SK-N-SH treated with all-trans-retinoic acid at 6 μM for 48 hours (cell line): ENCODE measurements around the gene BIRC7.

Experiments
- ATAC-seq: fragments of 200-7000 bp; cut with Tn5 transposase; 3 replicates; pipeline ENCODE4 v1.9.1; 2020; ENCODE audit warnings: mild to moderate bottlenecking, moderate library complexity
- ARNTL ChIP-seq: fragments of 450-650 bp; formaldehyde crosslinking; IDR thresholded peaks from 2 replicates; pipeline ENCODE4 v1.5.0; 2020; ENCODE audit warnings: low read depth, mild to moderate bottlenecking, moderate library complexity, borderline replicate concordance
- BACH2 ChIP-seq: fragments of 250-450 bp; sonication (Bioruptor Pico); IDR thresholded peaks from 2 replicates; pipeline ENCODE4 v1.9.0; 2021; ENCODE audit warnings: mild to moderate bottlenecking, borderline replicate concordance
- CREB5 ChIP-seq: fragments of 250-450 bp; sonication (Bioruptor Pico); IDR thresholded peaks from 2 replicates; pipeline ENCODE4 v1.5.1; 2020; ENCODE audit warnings: low read depth, mild to moderate bottlenecking, moderate library complexity
- CSDC2 ChIP-seq: fragments of 250-450 bp; sonication (Bioruptor Pico); IDR thresholded peaks from 2 replicates; pipeline ENCODE4 v1.5.0; 2020; ENCODE audit warnings: mild to moderate bottlenecking, moderate library complexity
- CSRNP3 ChIP-seq: fragments of 250-450 bp; sonication (Bioruptor Pico); IDR thresholded peaks from 2 replicates; pipeline ENCODE4 v1.5.1; 2021; ENCODE audit warnings: mild to moderate bottlenecking, moderate library complexity
- ESRRG ChIP-seq: fragments of 250-450 bp; sonication (Bioruptor Pico); IDR thresholded peaks from 2 replicates; pipeline ENCODE4 v1.6.1; 2021; ENCODE audit warnings: mild to moderate bottlenecking
- ISL1 ChIP-seq: fragments of 250-450 bp; sonication (Bioruptor Pico); IDR thresholded peaks from 2 replicates; pipeline ENCODE4 v2.1.2; 2022; ENCODE audit warnings: mild to moderate bottlenecking, moderate library complexity
- POU6F1 ChIP-seq: fragments of 250-450 bp; sonication (Bioruptor Pico); IDR thresholded peaks from 2 replicates; pipeline ENCODE4 v1.8.0; 2021; ENCODE audit warnings: low read depth, mild to moderate bottlenecking, moderate library complexity, borderline replicate concordance
- PPARA ChIP-seq: fragments of 250-450 bp; sonication (Bioruptor Pico); IDR thresholded peaks from 2 replicates; pipeline ENCODE4 v1.5.0; 2020; ENCODE audit warnings: mild to moderate bottlenecking, borderline replicate concordance
- RARB ChIP-seq: fragments of 250-450 bp; sonication (Bioruptor Pico); IDR thresholded peaks from 2 replicates; pipeline ENCODE4 v1.8.0; 2021; ENCODE audit warnings: mild to moderate bottlenecking, moderate library complexity
- SNAI2 ChIP-seq: fragments of 250-450 bp; sonication (Bioruptor Pico); IDR thresholded peaks from 2 replicates; pipeline ENCODE4 v1.5.0; 2020; ENCODE audit warnings: mild to moderate bottlenecking, moderate library complexity
- TCF4 ChIP-seq: fragments of 250-450 bp; sonication (Bioruptor Pico); IDR thresholded peaks from 2 replicates; pipeline ENCODE4 v1.8.0; 2021; ENCODE audit warnings: mild to moderate bottlenecking, moderate library complexity, borderline replicate concordance
- TOX ChIP-seq: fragments of 250-450 bp; sonication (Bioruptor Pico); IDR thresholded peaks from 2 replicates; pipeline ENCODE4 v1.8.0; 2021; ENCODE audit warnings: mild to moderate bottlenecking, moderate library complexity, borderline replicate concordance
- ZC3H10 ChIP-seq: fragments of 250-450 bp; sonication (Bioruptor Pico); IDR thresholded peaks from 2 replicates; pipeline ENCODE4 v1.5.1; 2021; ENCODE audit warnings: mild to moderate bottlenecking, moderate library complexity
- ZFP3 ChIP-seq: fragments of 250-450 bp; sonication (Bioruptor Pico); IDR thresholded peaks from 2 replicates; pipeline ENCODE4 v1.5.0; 2020; ENCODE audit warnings: mild to moderate bottlenecking, moderate library complexity
- ZFP30 ChIP-seq: fragments of 450-650 bp; formaldehyde crosslinking; IDR thresholded peaks from 2 replicates; pipeline ENCODE4 v1.5.0; 2022; ENCODE audit warnings: mild to moderate bottlenecking, moderate library complexity
- ZNF565 ChIP-seq: fragments of 450-650 bp; formaldehyde crosslinking; conservative IDR thresholded peaks from 2 replicates; pipeline ENCODE4 v1.5.0; 2020; ENCODE audit warnings: low read depth, mild to moderate bottlenecking, moderate library complexity
- ZNF8 ChIP-seq: fragments of 450-650 bp; formaldehyde crosslinking; IDR thresholded peaks from 2 replicates; pipeline ENCODE4 v1.5.0; 2020; ENCODE audit warnings: mild to moderate bottlenecking, moderate library complexity
- TF ChIP-seq, protein P1 (sequence below): fragments of 250-450 bp; sonication (Bioruptor Pico); IDR thresholded peaks from 2 replicates; pipeline ENCODE4 v1.5.0; 2020; ENCODE audit warnings: mild to moderate bottlenecking, moderate library complexity
- TF ChIP-seq, protein P2 (sequence below): fragments of 250-450 bp; sonication (Bioruptor Pico); IDR thresholded peaks from 2 replicates; pipeline ENCODE4 v1.8.0; 2020; ENCODE audit warnings: mild to moderate bottlenecking, moderate library complexity, borderline replicate concordance

Gene BIRC7

DNA sequence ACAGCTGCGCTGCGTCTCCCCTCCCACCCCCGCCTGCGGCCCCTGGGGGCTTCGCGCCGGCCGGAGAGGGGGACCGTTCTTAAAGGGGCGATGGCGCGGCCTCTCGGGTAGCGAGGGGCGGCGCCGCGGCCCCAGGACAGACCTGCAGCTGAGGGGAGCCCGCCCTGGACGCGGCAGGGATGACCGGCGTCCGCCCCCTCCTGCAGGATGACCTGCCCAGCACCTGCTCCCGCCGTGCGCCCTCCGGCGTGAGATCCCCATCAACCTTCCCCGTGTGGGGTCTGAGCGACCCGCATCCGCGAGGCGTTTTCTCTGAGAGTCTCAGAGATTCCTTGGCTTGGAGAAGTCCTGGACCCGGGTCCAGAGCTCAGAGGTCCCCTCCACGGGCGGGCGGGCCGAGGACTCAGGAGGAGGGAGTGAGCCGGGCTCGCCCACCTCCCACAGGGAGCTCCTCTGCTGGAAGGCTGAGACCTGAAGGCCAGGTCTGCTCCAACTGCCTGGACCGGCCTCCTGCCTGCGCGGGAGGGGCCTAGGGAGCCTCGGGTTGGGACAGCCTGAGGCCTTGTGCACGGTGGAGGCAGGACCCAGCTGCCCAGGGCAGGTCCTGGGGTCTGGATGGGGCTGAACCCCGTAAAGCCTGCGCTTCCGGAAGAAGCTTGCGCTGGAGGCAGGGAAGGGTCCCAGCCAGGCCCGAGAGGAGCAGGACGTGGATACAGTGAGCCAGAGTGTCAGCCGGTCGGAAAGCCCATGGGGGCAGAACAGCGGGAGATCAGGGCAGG lies 19.1 kb downstream of the BIRC7 start:
- TF ChIP-seq ZNF565 (no peak), ZC3H10 (CRISPR knock-in tag) (no peak)
- TF ChIP-seq, all 23 proteins: peak for 0
- ATAC-seq: no peak

GRCh38 chr20:63255931-63256704 lies 20.4 kb downstream of the BIRC7 start:
- no peak for ATAC-seq
- TF ChIP-seq ZFP30 (CRISPR knock-in tag) (no peak), CREB5 (CRISPR knock-in tag) (no peak), CSDC2 (CRISPR knock-in tag) (no peak), RARB (CRISPR knock-in tag) (no peak), ZNF565 (no peak), TCF4 (no peak), ISL1 (CRISPR knock-in tag) (no peak), CSRNP3 (CRISPR knock-in tag) (no peak), ESRRG (CRISPR knock-in tag) (no peak), PPARA (CRISPR knock-in tag) (no peak), ARNTL (CRISPR knock-in tag) (no peak), ZC3H10 (CRISPR knock-in tag) (no peak), SNAI2 (CRISPR knock-in tag) (no peak), ZNF8 (no peak), ZFP3 (no peak), BACH2 (CRISPR knock-in tag) (no peak), TOX (CRISPR knock-in tag) (no peak), POU6F1 (CRISPR knock-in tag) (no peak)
- TF ChIP-seq, protein P1, sequence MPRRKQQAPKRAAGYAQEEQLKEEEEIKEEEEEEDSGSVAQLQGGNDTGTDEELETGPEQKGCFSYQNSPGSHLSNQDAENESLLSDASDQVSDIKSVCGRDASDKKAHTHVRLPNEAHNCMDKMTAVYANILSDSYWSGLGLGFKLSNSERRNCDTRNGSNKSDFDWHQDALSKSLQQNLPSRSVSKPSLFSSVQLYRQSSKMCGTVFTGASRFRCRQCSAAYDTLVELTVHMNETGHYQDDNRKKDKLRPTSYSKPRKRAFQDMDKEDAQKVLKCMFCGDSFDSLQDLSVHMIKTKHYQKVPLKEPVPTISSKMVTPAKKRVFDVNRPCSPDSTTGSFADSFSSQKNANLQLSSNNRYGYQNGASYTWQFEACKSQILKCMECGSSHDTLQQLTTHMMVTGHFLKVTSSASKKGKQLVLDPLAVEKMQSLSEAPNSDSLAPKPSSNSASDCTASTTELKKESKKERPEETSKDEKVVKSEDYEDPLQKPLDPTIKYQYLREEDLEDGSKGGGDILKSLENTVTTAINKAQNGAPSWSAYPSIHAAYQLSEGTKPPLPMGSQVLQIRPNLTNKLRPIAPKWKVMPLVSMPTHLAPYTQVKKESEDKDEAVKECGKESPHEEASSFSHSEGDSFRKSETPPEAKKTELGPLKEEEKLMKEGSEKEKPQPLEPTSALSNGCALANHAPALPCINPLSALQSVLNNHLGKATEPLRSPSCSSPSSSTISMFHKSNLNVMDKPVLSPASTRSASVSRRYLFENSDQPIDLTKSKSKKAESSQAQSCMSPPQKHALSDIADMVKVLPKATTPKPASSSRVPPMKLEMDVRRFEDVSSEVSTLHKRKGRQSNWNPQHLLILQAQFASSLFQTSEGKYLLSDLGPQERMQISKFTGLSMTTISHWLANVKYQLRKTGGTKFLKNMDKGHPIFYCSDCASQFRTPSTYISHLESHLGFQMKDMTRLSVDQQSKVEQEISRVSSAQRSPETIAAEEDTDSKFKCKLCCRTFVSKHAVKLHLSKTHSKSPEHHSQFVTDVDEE (CRISPR knock-in tag): no peak
- TF ChIP-seq, protein P2, sequence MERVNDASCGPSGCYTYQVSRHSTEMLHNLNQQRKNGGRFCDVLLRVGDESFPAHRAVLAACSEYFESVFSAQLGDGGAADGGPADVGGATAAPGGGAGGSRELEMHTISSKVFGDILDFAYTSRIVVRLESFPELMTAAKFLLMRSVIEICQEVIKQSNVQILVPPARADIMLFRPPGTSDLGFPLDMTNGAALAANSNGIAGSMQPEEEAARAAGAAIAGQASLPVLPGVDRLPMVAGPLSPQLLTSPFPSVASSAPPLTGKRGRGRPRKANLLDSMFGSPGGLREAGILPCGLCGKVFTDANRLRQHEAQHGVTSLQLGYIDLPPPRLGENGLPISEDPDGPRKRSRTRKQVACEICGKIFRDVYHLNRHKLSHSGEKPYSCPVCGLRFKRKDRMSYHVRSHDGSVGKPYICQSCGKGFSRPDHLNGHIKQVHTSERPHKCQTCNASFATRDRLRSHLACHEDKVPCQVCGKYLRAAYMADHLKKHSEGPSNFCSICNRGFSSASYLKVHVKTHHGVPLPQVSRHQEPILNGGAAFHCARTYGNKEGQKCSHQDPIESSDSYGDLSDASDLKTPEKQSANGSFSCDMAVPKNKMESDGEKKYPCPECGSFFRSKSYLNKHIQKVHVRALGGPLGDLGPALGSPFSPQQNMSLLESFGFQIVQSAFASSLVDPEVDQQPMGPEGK (CRISPR knock-in tag): no peak

- no peak for TF ChIP-seq ESRRG (CRISPR knock-in tag)
- TF ChIP-seq RARB (CRISPR knock-in tag): no peak
- TF ChIP-seq ARNTL (CRISPR knock-in tag): no peak
- TF ChIP-seq, protein P1 (CRISPR knock-in tag): no peak
- no peak for TF ChIP-seq PPARA (CRISPR knock-in tag)
- no peak for TF ChIP-seq POU6F1 (CRISPR knock-in tag)
- no peak for TF ChIP-seq SNAI2 (CRISPR knock-in tag)
- TF ChIP-seq ZNF8: no peak
- TF ChIP-seq, all 23 proteins: peak for 0
- no peak for ATAC-seq
Observed at GRCh38 chr20:63256954-63257353, 21.2 kb downstream of the BIRC7 start.
